Measurements from ENCODE around the gene ZSCAN10. TPM values are rescaled to one million over a fixed set of nuclear protein-coding genes. Genes with fewer than 3 reads are reported as not detected.

ZSCAN10 gene
- not detected for total RNA-seq
- not detected for polyA plus RNA-seq (ENCODE audit: insufficient read length in 2 of 2)
- long read RNA-seq, donor 1 = 0 reads
- long read RNA-seq, donor 2 = 0 reads
- long read RNA-seq, donor 3, partial matches to known transcripts = 0 of 1 reads
- long read RNA-seq, donor 3, other reads (novel, unspliced or antisense) = 0 of 1 reads
- long read RNA-seq, donor 4 = 0 reads

DNA sequence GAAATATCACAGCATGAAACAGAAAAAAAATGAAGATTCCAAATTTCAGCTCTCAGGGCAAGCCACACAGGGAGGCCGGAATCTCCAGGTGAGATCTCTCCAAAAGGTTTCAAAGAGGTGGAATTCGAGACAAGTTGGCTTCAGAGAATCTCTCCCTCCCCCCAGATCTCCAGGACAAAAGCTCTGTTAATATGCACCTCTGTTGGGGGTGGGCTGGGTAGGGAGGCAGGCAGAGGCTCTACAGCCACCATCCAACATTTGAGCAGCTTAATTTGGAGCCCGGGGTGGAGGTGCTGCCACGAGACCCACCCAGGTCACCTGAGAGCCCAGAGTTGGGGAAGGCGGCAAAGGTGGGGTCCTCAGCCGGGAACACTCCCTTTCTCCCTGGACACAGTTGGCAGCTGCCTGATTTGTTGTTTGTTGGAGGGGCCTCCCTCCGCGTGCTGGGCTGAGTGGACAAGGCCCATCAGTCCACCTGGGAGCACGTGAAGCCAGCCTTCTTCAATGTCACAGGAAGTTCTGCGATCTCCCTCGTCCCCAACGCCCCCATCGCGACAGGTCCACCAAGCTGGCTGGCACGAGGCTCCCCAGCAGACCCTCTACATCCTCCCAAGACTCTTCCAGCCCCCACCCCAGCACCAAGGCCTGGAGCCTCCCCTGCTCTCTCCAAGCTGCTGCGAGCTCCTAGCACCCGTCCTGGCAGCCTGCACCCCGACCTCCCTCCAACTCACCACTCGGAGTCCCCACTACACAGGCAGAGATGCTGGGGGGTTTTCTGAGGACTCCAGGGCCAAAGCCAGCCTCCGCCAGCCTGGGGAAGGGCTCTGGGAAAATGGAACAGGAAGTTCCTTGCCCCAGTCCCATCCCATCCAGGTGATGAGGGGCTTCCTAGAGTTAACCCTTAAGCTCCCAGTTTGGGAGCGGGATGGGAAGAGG, at the start of gene ZSCAN10:
ZSCAN10 (minus strand) TSS at position 836 of the 936 bp plus-strand sequence. CDS start 6,357 bp downstream, outside the sequence.
- Histone ChIP-seq H3K9me3 (ENCODE audit: control insufficient read depth, insufficient read depth, low read length) (no peaks in the 10 kb centered on the region), H3K36me3 (ENCODE audit: control insufficient read depth, insufficient read depth, low read length) (no peaks in the 10 kb centered on the region), H3K4me3 (ENCODE audit: low read depth, low read length) (peak within 1 kb of the TSS; percentile 5), H3K27me3 (ENCODE audit: control insufficient read depth, insufficient read depth, low read length) (peaks cover 47% of the 10 kb centered on the region), H3K4me1 (ENCODE audit: control insufficient read depth, insufficient read depth, low read length) (peaks cover 19% of the 10 kb centered on the region), H3K27ac (ENCODE audit: low read depth, low read length) (no peak within 1 kb of the TSS)
- DNase-seq (ENCODE audit: low read depth in 4 of 6, low spot score in 6 of 6) = no peak
- 18% methylated on average over 15 of the region's 21 CpGs for WGBS (ENCODE audit: insufficient coverage)

DNA sequence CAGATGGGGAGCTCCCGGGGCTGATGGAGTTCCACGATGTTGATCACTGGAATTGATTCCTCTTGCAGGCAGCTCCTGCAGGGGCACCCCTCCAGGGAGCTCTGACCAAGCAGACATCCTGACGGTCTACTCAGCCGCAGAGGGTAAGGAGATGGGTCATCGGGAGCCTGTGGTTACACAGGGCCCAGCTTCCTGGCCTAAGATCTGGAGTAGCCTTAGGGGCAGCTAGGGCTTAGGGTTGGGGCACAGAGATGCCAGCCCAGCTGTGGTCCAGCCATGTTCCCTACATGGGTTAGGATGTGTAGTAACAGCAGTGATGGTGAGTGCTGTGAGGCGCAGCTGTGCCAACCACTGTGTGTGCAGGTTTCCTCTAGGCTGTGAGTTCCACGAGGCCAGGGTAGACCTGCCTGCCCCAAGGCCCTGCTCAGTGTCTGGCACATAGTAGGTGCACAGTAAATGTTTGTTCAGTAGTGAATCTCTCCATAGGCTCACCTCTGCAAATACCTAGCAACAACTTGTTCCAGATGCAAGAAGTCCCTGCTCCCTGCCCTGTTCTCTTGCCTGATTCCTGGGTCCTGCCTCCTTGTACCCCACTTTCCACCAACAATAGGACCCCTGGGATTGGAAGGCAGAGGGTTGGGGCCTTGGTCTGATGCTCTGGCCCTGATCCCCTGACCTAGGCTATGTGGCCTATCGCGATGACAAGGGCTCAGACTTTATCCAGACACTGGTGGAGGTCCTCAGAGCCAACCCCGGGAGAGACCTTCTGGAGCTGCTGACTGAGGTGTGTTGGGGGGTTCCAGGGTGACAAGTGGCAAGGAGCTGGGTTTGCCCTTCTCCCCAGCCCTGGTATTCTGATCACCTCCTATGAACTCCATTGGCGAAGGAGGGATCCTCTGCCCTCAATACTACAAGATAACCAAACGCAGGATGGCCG, 49.4 kb upstream of the ZSCAN10 start:
- 90% methylated on average over 11 of the region's 13 CpGs for WGBS (ENCODE audit: insufficient coverage)
- Histone ChIP-seq H3K27me3 (ENCODE audit: control insufficient read depth, insufficient read depth, low read length) (no peaks in the 10 kb centered on the region), H3K4me3 (ENCODE audit: low read depth, low read length) (no peak overlapping the region), H3K9me3 (ENCODE audit: control insufficient read depth, insufficient read depth, low read length) (no peaks in the 10 kb centered on the region), H3K36me3 (ENCODE audit: control insufficient read depth, insufficient read depth, low read length) (peaks cover 24% of the 10 kb centered on the region), H3K27ac (ENCODE audit: low read depth, low read length) (no peak overlapping the region), H3K4me1 (ENCODE audit: control insufficient read depth, insufficient read depth, low read length) (peaks cover 36% of the 10 kb centered on the region)
- no peak for DNase-seq (ENCODE audit: low read depth in 4 of 6, low spot score in 6 of 6)

DNA sequence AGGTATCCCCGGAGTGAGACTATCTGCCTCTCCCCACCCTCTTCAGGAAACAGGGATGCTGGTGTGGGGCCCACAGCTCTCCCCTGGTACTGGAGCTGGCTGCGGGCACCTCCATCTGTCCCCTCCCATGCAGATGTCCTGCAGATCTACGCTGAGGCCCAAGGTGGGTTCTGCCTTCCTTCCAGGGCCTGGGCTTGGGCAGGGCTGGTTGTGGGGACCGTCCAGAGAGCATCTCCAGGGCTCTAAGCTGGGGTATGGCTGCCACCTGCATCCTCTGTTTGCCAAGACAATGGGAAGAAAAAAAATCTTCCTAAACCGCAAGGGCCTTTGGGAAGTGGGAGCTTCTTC, 48.6 kb upstream of the ZSCAN10 start:
- Histone ChIP-seq H3K27ac (ENCODE audit: low read depth, low read length) (no peak overlapping the region), H3K36me3 (ENCODE audit: control insufficient read depth, insufficient read depth, low read length) (peaks cover 32% of the 10 kb centered on the region), H3K9me3 (ENCODE audit: control insufficient read depth, insufficient read depth, low read length) (no peaks in the 10 kb centered on the region), H3K27me3 (ENCODE audit: control insufficient read depth, insufficient read depth, low read length) (no peaks in the 10 kb centered on the region), H3K4me3 (ENCODE audit: low read depth, low read length) (no peak overlapping the region), H3K4me1 (ENCODE audit: control insufficient read depth, insufficient read depth, low read length) (peaks cover 36% of the 10 kb centered on the region)
- 82% methylated on average over 5 of the region's 5 CpGs for WGBS (ENCODE audit: insufficient coverage)
- DNase-seq (ENCODE audit: low read depth in 4 of 6, low spot score in 6 of 6) = no peak

DNA sequence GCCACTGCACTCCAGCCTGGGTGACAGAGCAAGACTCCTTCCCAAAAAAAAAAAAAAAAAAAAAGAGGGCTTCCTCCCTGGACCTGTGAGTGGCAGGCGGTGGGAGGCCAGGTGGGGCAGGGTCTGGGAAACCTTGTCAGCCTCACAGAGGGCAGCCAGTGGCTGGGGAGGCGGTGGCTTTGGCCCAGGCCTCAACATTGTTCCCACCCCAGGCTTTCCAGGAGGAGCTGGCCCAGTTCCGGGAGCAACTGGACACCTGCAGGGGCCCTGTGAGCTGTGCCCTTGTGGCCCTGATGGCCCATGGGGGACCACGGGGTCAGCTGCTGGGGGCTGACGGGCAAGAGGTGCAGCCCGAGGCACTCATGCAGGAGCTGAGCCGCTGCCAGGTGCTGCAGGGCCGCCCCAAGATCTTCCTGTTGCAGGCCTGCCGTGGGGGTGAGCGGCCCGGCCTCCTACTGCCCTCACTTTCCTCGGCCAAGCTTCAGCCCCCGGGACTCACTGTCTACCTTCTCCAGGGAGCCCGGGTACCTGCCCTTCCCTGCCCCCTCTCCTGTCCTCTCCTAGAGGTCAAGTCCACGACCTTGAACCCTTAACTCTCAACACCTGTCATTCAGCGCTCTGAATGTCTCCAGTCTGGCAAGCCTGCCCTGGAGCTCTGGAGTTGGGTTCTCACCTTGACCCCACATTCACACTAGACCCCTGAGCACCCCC, 48.1 kb upstream of the ZSCAN10 start:
- no peak overlapping the region for H3K4me3 ChIP-seq (ENCODE audit: low read depth, low read length)
- no peak overlapping the region for H3K27ac ChIP-seq (ENCODE audit: low read depth, low read length)
- WGBS (ENCODE audit: insufficient coverage) = 86% methylated on average over 15 of the region's 16 CpGs
- H3K9me3 ChIP-seq (ENCODE audit: control insufficient read depth, insufficient read depth, low read length) = no peaks in the 10 kb centered on the region
- peaks cover 38% of the 10 kb centered on the region for H3K36me3 ChIP-seq (ENCODE audit: control insufficient read depth, insufficient read depth, low read length)
- peaks cover 31% of the 10 kb centered on the region for H3K4me1 ChIP-seq (ENCODE audit: control insufficient read depth, insufficient read depth, low read length)
- no peaks in the 10 kb centered on the region for H3K27me3 ChIP-seq (ENCODE audit: control insufficient read depth, insufficient read depth, low read length)
- DNase-seq (ENCODE audit: low read depth in 4 of 6, low spot score in 6 of 6) = no peak

DNA sequence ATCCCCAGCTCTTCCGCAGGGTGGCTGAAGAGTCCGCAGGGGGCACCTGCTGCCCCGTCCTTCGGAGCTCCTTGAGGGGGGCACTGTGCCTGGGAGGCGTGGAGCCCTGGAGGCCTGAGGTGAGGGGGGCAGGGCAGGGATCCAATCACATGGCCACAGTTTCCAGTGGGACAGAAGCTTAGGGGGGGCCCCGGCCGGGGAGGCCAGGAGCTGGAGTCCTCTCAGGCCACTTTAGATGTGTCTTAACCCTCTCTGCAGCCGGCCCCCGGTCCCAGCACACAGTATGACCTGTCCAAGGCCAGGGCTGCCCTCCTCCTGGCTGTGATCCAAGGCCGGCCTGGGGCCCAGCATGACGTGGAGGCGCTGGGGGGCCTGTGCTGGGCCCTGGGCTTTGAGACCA, 46.6 kb upstream of the ZSCAN10 start:
- H3K4me3 ChIP-seq (ENCODE audit: low read depth, low read length) = no peak overlapping the region
- 70% methylated on average over 12 of the region's 12 CpGs for WGBS (ENCODE audit: insufficient coverage)
- no peak for DNase-seq (ENCODE audit: low read depth in 4 of 6, low spot score in 6 of 6)
- H3K27ac ChIP-seq (ENCODE audit: low read depth, low read length) = no peak overlapping the region
- peaks cover 53% of the 10 kb centered on the region for H3K36me3 ChIP-seq (ENCODE audit: control insufficient read depth, insufficient read depth, low read length)
- H3K9me3 ChIP-seq (ENCODE audit: control insufficient read depth, insufficient read depth, low read length) = no peaks in the 10 kb centered on the region
- peaks cover 15% of the 10 kb centered on the region for H3K4me1 ChIP-seq (ENCODE audit: control insufficient read depth, insufficient read depth, low read length)
- H3K27me3 ChIP-seq (ENCODE audit: control insufficient read depth, insufficient read depth, low read length) = no peaks in the 10 kb centered on the region

DNA sequence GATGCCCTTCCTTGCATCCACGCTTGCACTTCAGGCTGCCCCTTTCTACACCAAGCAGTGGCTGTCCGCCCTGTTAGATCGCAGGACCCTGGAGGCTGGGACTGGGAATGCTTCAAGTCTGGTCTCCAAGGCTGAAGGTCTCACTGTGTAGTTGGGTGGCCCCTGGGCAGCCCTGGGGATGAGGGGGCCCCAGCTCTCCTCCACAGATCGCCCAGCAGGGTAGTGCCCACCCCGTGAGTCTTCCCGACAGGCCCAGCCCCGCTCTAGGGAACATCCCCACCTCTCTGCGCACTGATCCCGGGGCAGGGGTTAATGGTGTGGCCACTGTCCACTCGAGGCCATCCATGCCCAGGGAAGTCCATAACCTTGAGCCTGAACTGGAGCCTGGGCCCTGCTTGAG, 46.1 kb upstream of the ZSCAN10 start:
- WGBS (ENCODE audit: insufficient coverage) = 84% methylated on average over 10 of the region's 10 CpGs
- no peaks in the 10 kb centered on the region for H3K9me3 ChIP-seq (ENCODE audit: control insufficient read depth, insufficient read depth, low read length)
- DNase-seq (ENCODE audit: low read depth in 4 of 6, low spot score in 6 of 6) = no peak
- no peaks in the 10 kb centered on the region for H3K27me3 ChIP-seq (ENCODE audit: control insufficient read depth, insufficient read depth, low read length)
- no peak overlapping the region for H3K27ac ChIP-seq (ENCODE audit: low read depth, low read length)
- H3K4me3 ChIP-seq (ENCODE audit: low read depth, low read length) = no peak overlapping the region
- peaks cover 14% of the 10 kb centered on the region for H3K4me1 ChIP-seq (ENCODE audit: control insufficient read depth, insufficient read depth, low read length)
- peaks cover 58% of the 10 kb centered on the region for H3K36me3 ChIP-seq (ENCODE audit: control insufficient read depth, insufficient read depth, low read length)

DNA sequence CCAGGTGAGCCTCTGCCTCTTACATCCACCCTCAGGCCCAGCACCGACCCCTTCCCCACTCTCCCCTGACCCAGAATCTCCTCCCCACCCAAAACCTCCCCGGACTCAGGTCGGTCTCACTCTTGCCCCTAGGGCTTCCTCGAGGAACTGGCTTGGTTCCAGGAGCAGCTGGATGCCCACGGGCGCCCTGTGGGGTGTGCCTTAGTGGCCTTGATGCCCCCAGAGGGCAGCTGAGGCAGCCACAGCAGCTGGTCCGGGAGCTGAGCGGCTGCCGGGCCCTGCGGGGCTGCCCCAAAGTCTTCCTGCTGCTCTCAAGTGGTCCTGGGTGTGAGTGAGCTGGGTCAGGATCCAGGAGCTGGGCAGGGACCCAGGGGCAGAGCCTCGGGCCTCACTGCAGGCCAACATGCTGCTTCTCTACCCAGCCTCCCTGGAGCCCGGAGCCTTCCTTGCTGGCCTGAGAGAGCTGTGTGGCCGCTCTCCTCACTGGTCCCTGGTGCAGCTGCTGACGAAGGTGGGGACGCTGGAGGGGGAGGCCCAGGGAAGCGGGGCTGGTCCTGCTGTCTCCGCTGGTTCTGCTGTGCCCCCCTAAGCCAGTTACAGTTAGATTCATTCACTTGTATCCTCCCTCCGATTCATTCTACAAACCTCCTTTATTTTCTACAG, 45.4 kb upstream of the ZSCAN10 start:
- WGBS (ENCODE audit: insufficient coverage) = 78% methylated on average over 18 of the region's 18 CpGs
- Histone ChIP-seq H3K36me3 (ENCODE audit: control insufficient read depth, insufficient read depth, low read length) (peaks cover 65% of the 10 kb centered on the region), H3K27ac (ENCODE audit: low read depth, low read length) (no peak overlapping the region), H3K4me3 (ENCODE audit: low read depth, low read length) (no peak overlapping the region), H3K4me1 (ENCODE audit: control insufficient read depth, insufficient read depth, low read length) (peaks cover 8% of the 10 kb centered on the region), H3K9me3 (ENCODE audit: control insufficient read depth, insufficient read depth, low read length) (no peaks in the 10 kb centered on the region), H3K27me3 (ENCODE audit: control insufficient read depth, insufficient read depth, low read length) (no peaks in the 10 kb centered on the region)
- no peak for DNase-seq (ENCODE audit: low read depth in 4 of 6, low spot score in 6 of 6)

DNA sequence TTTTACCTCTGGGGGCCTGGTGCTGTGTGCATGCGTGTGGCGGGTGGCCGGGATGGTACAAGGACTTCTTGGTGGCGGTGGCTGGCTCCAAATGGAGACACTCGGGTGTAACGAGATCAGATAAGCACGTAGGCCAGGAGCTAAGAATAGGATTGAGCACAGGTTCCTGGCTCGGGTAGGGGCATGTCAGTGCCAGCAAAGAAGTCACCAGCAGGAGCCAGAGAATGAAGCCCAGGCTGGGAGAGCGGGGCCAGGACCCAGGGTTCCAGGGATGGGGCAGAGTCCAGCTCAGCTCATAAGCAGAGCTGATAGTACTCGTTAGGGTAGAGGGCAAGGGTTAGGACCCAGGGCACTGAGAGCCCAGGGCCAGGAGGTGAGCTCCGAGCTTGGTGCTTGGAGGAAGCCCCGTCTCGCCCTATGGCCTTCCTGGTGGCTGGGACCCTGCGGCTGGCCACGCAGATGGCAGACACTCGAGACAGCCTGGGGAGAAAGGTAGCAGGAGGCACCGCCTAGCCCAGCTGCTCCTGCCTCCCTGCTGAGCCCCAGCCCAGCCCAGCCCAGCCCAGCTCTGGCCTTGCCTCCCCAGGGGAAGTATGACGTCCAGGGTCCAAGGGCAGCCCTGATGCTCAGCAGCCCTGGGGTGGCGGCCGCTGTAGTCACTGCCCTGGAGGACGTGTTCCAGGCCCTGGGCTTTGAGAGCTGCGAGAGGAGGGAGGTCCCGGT, 44.7 kb upstream of the ZSCAN10 start:
- Histone ChIP-seq H3K9me3 (ENCODE audit: control insufficient read depth, insufficient read depth, low read length) (no peaks in the 10 kb centered on the region), H3K27me3 (ENCODE audit: control insufficient read depth, insufficient read depth, low read length) (no peaks in the 10 kb centered on the region), H3K4me1 (ENCODE audit: control insufficient read depth, insufficient read depth, low read length) (peaks cover under 1% of the 10 kb centered on the region), H3K4me3 (ENCODE audit: low read depth, low read length) (no peak overlapping the region), H3K27ac (ENCODE audit: low read depth, low read length) (no peak overlapping the region), H3K36me3 (ENCODE audit: control insufficient read depth, insufficient read depth, low read length) (peaks cover 72% of the 10 kb centered on the region)
- 88% methylated on average over 23 of the region's 23 CpGs for WGBS (ENCODE audit: insufficient coverage)
- DNase-seq (ENCODE audit: low read depth in 4 of 6, low spot score in 6 of 6) = no peak
